GM20000 (cell line): ENCODE data around the gene RCOR1.

ENCODE experiments used
- DNase-seq: peaks from one replicate; pipeline ENCODE4 v3.0.0; 2012; ENCODE audit warnings: low spot score
- TF ChIP-seq, protein P1 (sequence below): IDR thresholded peaks from 2 replicates; pipeline ENCODE4 v1.5.1; 2012; ENCODE audit warnings: mild to moderate bottlenecking, control low read depth; ENCODE audit errors: extremely low read depth, missing control alignments

Gene RCOR1

DNA sequence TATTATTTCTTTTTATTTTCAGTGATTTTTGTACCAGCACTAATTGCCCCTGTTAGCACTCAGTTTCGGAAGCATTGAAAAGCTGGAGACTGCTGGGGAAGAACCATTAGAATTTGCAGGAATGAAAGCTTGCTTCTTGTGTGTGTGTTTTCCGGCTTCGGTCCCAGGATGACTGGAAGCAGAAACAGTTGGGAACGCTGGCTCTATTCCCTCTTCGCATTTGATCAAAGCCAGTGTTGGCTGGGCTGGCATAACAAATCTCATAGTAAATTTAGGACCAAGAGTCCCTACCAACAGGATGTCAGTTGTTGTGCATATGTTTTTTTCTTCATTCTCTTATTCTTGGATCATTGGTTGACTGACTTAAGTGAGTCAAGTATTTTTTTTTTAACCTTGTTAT, 131.2 kb downstream of the RCOR1 start:
- TF ChIP-seq, protein P1, sequence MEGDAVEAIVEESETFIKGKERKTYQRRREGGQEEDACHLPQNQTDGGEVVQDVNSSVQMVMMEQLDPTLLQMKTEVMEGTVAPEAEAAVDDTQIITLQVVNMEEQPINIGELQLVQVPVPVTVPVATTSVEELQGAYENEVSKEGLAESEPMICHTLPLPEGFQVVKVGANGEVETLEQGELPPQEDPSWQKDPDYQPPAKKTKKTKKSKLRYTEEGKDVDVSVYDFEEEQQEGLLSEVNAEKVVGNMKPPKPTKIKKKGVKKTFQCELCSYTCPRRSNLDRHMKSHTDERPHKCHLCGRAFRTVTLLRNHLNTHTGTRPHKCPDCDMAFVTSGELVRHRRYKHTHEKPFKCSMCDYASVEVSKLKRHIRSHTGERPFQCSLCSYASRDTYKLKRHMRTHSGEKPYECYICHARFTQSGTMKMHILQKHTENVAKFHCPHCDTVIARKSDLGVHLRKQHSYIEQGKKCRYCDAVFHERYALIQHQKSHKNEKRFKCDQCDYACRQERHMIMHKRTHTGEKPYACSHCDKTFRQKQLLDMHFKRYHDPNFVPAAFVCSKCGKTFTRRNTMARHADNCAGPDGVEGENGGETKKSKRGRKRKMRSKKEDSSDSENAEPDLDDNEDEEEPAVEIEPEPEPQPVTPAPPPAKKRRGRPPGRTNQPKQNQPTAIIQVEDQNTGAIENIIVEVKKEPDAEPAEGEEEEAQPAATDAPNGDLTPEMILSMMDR: no peak
- DNase-seq: no peak

- DNase-seq: no peak
Measured at GRCh38 chr14:102726191-102726949, 133.9 kb downstream of the RCOR1 start.

DNA sequence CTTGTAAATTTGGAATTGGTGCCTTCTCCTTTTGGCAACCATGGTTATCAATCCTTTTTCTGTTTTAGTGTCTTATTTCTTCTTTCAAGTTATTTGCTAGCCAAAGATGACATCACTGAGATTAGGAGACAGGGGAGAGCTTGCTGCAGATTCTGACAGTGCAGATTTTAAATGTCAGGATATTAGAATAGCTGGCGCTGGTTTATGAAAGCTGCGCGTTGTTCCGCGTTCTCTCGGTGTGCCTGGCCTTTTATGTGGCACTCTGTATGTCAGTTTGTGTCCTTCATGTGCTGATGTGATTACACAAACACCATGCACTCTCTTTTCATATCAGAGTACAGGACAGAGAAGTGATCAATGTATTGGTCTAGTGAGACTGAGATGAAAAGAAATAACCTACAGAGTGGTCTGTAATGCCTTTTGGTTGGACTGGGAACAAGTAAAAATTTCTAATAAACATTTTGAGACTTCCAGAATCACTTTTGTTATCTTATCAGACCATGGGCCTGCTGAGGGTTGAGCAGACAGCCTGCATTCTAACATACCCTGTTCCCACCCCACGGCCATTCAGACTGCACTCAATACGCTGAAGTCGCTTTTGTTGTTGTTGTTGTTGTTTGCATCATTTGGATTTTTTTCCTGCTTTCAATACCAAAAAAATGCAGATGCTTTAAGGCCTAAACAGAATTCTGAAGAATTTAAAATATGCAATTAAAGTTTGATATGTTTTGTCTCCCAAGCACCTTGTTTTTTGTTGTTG, 135.1 kb downstream of the RCOR1 start:
- TF ChIP-seq, protein P1: no peak
- DNase-seq: no peak

More at GRCh38 chr14:102726191-102726949, 133.9 kb downstream of the RCOR1 start:
- TF ChIP-seq, protein P1: no peak

GRCh38 chr14:102728501-102728900, 136.1 kb downstream of the RCOR1 start:
- TF ChIP-seq, protein P1: no peak
- no peak for DNase-seq

GRCh38 chr14:102729268-102729667, 136.8 kb downstream of the RCOR1 start:
- DNase-seq: no peak
- TF ChIP-seq, protein P1: no peak

- no peak for DNase-seq
- TF ChIP-seq, protein P1: no peak
Measured at GRCh38 chr14:102729825-102730224, 137.4 kb downstream of the RCOR1 start.
